NCI-H748 (cell line): Measurements from ENCODE around the gene PTK7.

Experiments used
- DNase-seq: peaks from one replicate; lab custom pipeline; 2025; ENCODE audit not compliant: unreplicated experiment; lab: John Stamatoyannopoulos, UW

PTK7 gene

DNA sequence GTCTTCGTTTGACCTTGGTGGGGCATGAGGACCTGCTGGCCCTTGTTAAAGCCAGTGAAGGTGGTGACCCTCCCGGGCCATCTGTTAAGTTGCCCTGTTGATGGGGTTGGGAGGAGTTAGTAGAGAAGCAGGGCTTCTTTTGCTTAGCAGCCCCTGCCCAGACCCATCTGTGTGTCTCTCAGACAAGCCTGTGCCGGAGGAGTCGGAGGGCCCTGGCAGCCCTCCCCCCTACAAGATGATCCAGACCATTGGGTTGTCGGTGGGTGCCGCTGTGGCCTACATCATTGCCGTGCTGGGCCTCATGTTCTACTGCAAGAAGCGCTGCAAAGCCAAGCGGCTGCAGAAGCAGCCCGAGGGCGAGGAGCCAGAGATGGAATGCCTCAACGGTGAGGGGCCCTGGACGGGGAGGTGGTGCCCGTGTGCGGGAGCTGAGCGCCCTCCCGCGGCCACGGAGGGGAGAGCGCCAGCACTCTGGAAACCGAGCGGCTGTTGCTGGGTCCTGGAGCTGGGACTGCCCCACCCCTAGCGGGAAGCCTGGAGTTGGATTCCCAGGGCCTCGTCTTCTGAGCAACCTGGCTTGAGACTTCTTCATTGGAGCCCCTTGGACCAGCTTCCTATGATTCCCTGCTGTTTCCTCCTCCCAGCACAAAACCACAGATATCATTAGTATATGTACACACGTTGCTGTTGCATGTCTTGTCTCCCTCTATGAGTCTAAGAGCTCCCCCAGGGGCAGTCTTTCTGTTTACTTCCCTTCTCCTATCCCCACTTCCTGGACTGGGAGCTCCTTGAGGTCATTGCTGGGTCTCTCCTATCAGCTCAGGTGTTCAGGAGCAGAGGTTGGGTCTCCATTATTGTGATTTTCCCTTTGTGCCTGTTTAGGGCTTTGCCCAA lies 67.4 kb downstream of the PTK7 start:
- DNase-seq, result peak; percentile 85

DNA sequence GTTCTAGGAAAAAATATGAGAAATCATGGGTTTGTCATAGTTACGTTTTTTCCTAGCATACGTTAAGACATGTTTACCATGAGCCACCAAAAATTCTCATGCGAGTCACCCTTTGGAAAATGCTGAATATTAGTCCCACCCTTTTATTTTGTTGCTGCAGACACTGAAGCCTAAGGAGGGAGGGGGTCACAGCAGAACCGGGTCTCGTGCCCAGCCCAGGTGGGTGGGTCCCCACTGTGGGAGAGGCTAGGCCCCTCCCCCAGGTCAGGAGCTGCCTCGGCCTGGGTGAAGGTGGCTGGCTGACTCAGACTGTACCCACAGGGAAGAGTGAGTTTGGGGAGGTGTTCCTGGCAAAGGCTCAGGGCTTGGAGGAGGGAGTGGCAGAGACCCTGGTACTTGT lies 68.8 kb downstream of the PTK7 start:
- DNase-seq, result no peak

DNA sequence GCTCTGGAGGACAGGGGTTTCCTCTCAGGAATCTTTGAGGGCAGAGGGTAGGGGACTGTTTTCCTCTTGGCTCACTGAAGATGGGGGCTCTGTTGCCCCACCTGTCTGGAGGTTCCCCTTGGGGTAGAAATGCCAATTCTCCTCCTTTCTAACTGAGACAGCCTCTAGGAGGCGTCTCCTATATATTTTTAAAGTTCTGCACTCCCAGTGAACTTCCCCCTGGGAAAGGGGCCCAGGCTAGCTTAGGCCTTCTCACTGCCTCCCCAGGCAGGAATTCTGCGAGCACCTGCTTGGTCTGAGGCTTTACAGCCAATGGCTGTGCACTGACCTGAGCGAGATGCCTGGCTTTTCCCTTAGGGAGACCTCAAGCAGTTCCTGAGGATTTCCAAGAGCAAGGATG lies 70.1 kb downstream of the PTK7 start:
- DNase-seq, result no peak

- no peak for DNase-seq
These were observed 70.9 kb downstream of the PTK7 start for GRCh38 chr6:43146709-43147688.

DNA sequence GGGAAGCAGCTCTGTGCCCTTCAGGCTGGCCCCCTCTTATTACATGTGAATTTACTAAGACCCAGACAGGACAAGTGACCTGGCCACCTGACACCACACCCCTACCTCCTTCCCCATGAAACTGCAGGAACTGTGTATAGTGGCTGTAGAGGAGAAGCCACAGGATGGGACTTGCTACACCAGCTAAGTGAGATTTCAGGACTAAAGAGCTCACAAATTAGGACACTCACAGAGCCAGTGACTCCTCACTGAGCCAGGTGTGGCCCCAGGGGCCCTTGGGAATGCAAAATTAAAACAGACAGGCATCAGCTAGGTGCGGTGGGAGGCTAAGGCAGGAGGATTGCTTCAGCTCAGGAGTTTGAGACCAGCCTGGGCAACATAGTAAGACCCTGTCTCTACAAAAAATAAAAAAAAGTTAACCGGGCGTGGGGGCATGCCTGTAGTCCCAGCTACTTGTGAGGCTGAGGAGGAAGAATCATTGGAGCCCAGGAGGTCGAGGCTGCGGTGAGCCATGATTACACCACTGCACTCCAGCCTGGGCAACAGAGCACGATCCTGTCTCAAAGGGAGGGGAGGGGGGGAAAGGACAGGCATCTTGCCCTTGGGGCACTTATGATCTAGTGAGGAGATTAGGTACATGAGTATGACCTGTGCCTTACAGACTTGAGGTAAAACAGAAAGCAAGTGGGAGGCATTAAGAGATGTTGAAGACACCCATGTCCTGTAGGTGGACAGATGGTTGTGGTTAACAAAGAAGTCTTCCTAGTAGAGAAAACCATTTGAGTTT lies 71.8 kb downstream of the PTK7 start:
- DNase-seq, result no peak

GRCh38 chr6:43149265-43149664 lies 73.2 kb downstream of the PTK7 start:
- DNase-seq, result no peak

- DNase-seq, result no peak
These were observed 74.1 kb downstream of the PTK7 start for GRCh38 chr6:43150051-43150751.

DNA sequence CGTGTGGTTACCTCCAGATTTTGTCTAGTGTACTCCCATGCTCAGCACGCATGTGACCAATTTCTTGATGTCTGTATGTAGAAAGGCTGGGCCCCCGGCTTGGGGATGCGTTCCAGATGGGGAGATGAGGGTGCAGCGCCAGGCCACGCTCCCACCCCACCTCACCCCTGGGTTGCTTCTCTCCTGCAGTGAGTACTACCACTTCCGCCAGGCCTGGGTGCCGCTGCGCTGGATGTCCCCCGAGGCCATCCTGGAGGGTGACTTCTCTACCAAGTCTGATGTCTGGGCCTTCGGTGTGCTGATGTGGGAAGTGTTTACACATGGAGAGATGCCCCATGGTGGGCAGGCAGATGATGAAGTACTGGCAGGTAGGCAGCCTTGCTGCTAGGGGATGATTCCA lies 83.5 kb downstream of the PTK7 start:
- DNase-seq, result no peak

DNA sequence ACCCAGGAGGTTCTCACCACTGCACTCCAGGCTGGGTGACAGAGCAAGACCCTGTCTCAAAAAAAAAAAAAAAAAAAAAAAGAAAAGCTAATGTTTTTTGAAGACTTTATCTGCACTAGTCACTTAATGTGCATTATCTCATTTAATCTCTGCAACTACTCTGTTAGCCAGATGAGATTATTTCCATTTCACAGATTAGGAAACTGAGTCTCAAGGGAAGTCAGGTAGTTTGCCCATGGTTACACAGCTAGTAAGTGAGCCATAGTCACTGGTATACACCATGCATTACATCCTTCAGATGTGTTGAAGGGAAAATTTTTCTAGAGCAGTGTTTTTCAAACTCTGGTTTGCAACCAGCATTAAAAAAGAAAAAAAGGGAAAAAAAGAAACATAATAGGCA lies 87.8 kb downstream of the PTK7 start:
- DNase-seq, result no peak

DNA sequence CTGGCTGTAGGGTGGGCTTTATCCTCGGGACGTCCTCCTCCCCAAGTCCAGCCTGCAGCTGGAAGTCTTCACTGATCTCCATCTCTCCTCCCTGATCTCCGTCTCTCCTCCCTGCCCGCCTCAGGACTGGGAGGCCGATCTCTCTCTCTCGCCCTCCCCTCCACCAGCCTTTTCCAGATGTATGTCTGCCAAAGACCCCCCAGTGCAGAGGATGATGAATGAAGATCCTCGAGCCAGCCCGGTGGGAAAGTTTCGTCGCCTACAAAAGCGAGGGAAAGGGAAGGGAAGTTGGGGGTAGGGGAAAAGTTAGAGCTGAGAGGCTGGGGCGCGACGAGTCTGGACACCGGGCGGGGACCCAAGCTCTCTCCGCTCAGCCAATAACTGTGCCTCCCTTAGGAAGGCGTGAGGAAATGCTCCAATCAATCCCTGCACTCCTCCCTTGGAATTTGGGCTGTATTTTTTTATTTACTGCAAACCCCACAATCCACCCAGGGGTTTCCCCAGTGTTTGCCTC lies 94.4 kb downstream of the PTK7 start:
- DNase-seq, result peak; percentile 91

GRCh38 chr6:43170931-43171706 lies 95.0 kb downstream of the PTK7 start, which contains the start of gene SRF:
SRF (plus strand) TSS chr6:43171269; CDS start chr6:43171657, 388 bp downstream.
- DNase-seq, result peak; percentile 100

DNA sequence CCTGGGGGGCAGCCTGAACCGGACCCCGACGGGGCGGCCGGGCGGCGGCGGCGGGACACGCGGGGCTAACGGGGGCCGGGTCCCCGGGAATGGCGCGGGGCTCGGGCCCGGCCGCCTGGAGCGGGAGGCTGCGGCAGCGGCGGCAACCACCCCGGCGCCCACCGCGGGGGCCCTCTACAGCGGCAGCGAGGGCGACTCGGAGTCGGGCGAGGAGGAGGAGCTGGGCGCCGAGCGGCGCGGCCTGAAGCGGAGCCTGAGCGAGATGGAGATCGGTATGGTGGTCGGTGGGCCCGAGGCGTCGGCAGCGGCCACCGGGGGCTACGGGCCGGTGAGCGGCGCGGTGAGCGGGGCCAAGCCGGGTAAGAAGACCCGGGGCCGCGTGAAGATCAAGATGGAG lies 95.6 kb downstream of the PTK7 start:
- peak; percentile 62 for DNase-seq

DNA sequence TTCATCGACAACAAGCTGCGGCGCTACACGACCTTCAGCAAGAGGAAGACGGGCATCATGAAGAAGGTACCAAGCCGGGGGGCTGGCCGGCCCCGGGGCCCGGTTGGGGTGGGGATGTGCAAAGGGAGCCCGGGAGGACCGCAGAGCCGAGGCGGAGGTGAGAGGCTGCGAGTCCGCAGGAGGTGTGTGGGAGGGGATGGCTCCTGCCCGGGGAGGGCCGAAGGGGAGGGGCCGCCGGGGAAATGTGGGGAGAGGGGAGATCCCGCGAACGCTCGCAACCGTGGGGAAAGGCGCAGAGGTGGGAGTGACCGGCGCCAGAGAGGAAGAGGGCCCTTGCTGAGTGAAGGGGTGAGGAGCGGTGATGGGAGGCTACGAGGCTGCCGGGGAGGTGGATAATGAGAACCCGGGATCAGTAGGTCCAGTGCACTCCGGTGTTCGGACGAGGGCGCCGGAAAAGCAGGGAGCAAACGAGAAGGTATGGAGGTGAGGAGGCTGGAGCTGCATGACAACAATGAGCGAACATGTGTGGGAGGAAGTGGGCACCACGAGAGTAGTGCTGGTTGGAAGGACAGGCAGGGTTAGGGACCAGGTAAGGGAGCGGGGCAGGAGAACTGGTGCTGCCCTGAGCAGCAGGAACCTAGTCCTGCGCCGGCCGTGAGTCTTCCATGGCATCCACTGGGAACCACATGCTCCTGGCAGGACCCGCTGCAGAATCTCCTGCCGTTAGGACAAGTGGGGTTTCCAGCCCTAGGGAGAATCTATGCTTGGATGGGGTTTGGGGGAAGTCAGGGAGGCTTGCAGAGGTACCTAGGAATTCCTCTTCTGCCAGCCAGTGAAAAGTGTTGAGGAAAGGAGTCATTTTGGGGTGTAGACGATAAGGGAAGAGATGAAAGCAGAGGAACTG lies 96.2 kb downstream of the PTK7 start:
- peak; percentile 72 for DNase-seq

- no peak for DNase-seq
These were observed 97.6 kb downstream of the PTK7 start for GRCh38 chr6:43173591-43174262.

DNA sequence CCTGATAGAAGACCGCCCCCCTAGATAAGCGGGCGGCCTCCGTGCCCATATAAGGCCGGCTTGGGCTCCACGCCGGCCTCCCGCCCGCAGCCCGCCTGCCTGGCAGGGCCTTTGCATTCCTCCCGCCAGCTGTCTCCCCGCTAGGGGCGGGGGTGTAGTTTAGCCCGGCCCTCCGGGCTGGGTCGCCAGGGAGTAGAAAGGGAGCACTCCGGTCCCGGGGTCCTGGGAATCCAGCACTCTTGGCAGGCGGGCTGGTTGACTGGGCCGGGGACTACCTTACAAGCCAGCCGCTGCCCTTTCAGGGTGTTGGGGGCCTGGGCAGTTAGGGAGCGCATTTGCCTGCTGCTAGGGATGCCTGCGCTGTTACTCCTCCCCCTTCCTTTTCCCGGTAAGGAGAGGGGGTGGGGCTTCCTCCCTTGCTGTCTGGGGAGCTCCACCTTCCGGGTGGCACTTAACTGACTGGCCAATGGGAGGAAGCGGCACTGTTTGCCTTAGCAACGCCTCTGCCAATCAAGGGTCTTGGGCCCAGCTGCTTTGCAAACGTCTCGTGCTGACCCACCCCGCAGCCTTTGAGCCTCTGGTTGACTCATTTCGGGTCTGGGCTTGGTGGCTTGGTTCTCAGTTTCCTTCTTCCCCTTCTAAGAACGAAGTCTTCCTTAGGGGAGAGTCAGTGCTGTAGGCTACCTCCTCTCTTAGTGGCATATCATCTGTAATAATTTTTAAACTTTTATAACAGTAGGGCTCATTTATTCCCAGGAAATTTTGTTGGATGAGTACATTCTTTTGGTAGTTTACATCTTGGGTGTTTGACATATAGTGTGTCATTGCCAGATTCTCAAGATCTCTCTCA lies 98.4 kb downstream of the PTK7 start:
- DNase-seq, result peak; percentile 99

DNA sequence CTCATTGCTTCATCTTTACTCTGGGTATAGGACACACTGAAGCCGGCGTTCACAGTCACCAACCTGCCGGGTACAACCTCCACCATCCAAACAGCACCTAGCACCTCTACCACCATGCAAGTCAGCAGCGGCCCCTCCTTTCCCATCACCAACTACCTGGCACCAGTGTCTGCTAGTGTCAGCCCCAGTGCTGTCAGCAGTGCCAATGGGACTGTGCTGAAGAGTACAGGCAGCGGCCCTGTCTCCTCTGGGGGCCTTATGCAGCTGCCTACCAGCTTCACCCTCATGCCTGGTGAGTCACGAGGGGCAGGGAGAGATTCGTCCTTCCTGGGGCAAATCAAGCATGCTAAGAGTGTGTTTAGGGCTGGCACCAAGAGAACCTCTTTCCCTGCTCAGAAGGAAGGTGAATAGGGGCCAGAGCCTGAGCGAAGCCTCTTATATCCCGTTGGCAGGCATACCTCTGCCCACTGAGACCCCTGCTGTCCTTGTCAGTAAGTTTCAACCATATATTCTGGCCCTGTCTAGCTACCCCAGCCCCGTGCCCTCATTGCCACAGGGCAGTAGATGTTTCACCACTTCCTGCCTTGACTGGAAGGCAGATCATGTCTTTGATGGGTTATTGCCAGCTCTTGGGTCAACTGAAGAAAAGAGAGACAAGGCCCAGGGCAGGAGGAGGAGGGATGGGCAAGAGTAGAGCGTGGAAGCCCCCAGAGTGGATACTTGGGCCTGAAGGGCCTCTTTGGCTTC lies 99.7 kb downstream of the PTK7 start:
- no peak for DNase-seq
